ENCODE results near the gene FIS1.
"Not testable (repeated sequence)": the region's sequence is repeated elsewhere in the genome, so short reads cannot be mapped to it uniquely, and the experiment has no call there.

FIS1 gene

GRCh38 chr7:101255796-101256195 lies 10.9 kb upstream of the FIS1 start:
- no peak for DNase-seq (ENCODE audit: low spot score)

- not testable (repeated sequence) for DNase-seq (ENCODE audit: low spot score)
Measured at GRCh38 chr7:101253199-101253598, 8.3 kb upstream of the FIS1 start.

GRCh38 chr7:101251871-101252659 lies 7.2 kb upstream of the FIS1 start:
- DNase-seq (ENCODE audit: low spot score) = peak; percentile 99

GRCh38 chr7:101250324-101250723 lies 5.4 kb upstream of the FIS1 start:
- no peak for DNase-seq (ENCODE audit: low spot score)

GRCh38 chr7:101248276-101248675 lies 3.4 kb upstream of the FIS1 start:
- no peak for DNase-seq (ENCODE audit: low spot score)

GRCh38 chr7:101245147-101245668 lies 327 bp upstream of the FIS1 start:
- DNase-seq (ENCODE audit: low spot score) = no peak

GRCh38 chr7:101243646-101244374 lies 1.1 kb downstream of the FIS1 start:
- DNase-seq (ENCODE audit: low spot score) = peak; percentile 1

- DNase-seq (ENCODE audit: low spot score) = no peak
Measured at GRCh38 chr7:101241443-101242349, 3.2 kb downstream of the FIS1 start.

- DNase-seq (ENCODE audit: low spot score) = no peak
Measured at GRCh38 chr7:101241015-101241363, 3.9 kb downstream of the FIS1 start.

GRCh38 chr7:101240226-101241014 lies 4.5 kb downstream of the FIS1 start:
- no peak for DNase-seq (ENCODE audit: low spot score)

- DNase-seq (ENCODE audit: low spot score) = no peak
Measured at GRCh38 chr7:101239951-101240220, 5.0 kb downstream of the FIS1 start.

- no peak for DNase-seq (ENCODE audit: low spot score)
Measured at GRCh38 chr7:101239191-101239950, 5.5 kb downstream of the FIS1 start.

GRCh38 chr7:101238226-101239182 lies 6.4 kb downstream of the FIS1 start:
- no peak for DNase-seq (ENCODE audit: low spot score)

GRCh38 chr7:101237206-101238067 lies 7.4 kb downstream of the FIS1 start, which contains the start of gene CLDN15:
Gene CLDN15 (minus strand): TSS chr7:101237802. CDS start chr7:101237581, 221 bp downstream.
- no peak for DNase-seq (ENCODE audit: low spot score)

GRCh38 chr7:101236292-101236835 lies 8.5 kb downstream of the FIS1 start:
- no peak for DNase-seq (ENCODE audit: low spot score)

- DNase-seq (ENCODE audit: low spot score) = no peak
Measured at GRCh38 chr7:101235522-101235921, 9.4 kb downstream of the FIS1 start.

GRCh38 chr7:101235050-101235449 lies 9.8 kb downstream of the FIS1 start:
- no peak for DNase-seq (ENCODE audit: low spot score)

- no peak for DNase-seq (ENCODE audit: low spot score)
Measured at GRCh38 chr7:101234636-101235035, 10.2 kb downstream of the FIS1 start.

All from CD4-positive, alpha-beta T cell treated with Interleukin-2 at 100 ng/mL for 4 hours (primary cell).